Esophagus squamous epithelium (tissue), 5 donors: ENCODE measurements around the gene ZEB2. TPM values are rescaled to one million over a fixed set of nuclear protein-coding genes. Genes with fewer than 3 reads are reported as not detected.

Experiments used
- DNase-seq: peaks from one replicate; lab custom pipeline; 2025; lab: John Stamatoyannopoulos, UW
- H3K27ac ChIP-seq, 4 donors: fragments of 200-600 bp; sonication (generic); one replicate each; pipeline ENCODE4 v1.5.1; 2016 to 2019; ENCODE audit warnings: mild to moderate bottlenecking in 1 of 4
- H3K27me3 ChIP-seq, 4 donors: fragments of 200-600 bp; sonication (generic); 1 replicate in 3 of 4; 2 replicates in 1 of 4; pipeline versions ENCODE4 v1.5.1 to v1.6.0; 2017 to 2021; ENCODE audit warnings: antibody characterized with exemption in 1 of 4
- H3K36me3 ChIP-seq, 3 donors: fragments of 200-600 bp; sonication (generic); one replicate each; pipeline ENCODE4 v1.5.1; 2016 to 2019
- H3K4me1 ChIP-seq, 3 donors: fragments of 200-600 bp; sonication (generic); one replicate each; pipeline ENCODE4 v1.5.1; 2017 to 2019
- H3K4me3 ChIP-seq, 4 donors: fragments of 200-600 bp; sonication (generic); 1 replicate in 3 of 4; 2 replicates in 1 of 4; pipeline ENCODE4 v1.5.1; 2016 to 2019; ENCODE audit warnings: mild to moderate bottlenecking in 2 of 4, moderate library complexity in 1 of 4
- H3K9me3 ChIP-seq, 3 donors: fragments of 200-600 bp; sonication (generic); one replicate each; pipeline ENCODE4 v1.5.1; 2016 to 2019
- POLR2A ChIP-seq, 4 donors: fragments of 450-650 bp; IDR thresholded peaks; one replicate each; pipeline ENCODE4 v1.6.1; 2017; ENCODE audit warnings: antibody characterized with exemption in 4 of 4, mild to moderate bottlenecking in 4 of 4, moderate library complexity in 3 of 4
- WGBS, 2 donors: methylation state at CpG; one replicate each; pipeline ENCODE4 v1.1.5; 2018; 5-methylcytosine and 5-hydroxymethylcytosine counted together
- intact Hi-C: fragments of 100-400 bp; cut with DNase I; formaldehyde crosslinking; loops from one replicate; pipeline ENCODE4 v1.15.0; 2022
- total RNA-seq, 4 donors: library from RNA; depleted of rRNA; stranded (reverse); fragments of >200 nt; gene quantifications; one replicate each; pipeline ENCODE4 v1.1.0, GENCODE V29; 2016
- TF ChIP-seq, protein P1 (sequence below), 6 experiments: fragments of 450-650 bp in 4 of 6; fragments of 200-600 bp in 2 of 6; sonication (generic) in 2 of 6; IDR thresholded peaks; one replicate each; pipeline ENCODE4 v1.5.1; 2016 to 2019; ENCODE audit warnings: antibody characterized with exemption in 6 of 6, mild to moderate bottlenecking in 4 of 6, moderate library complexity in 4 of 6
- donor health status: DM: yes; HTN: yes; CAD: no.

The ZEB2 gene
- total RNA-seq, 4 donors from 2014 or later, result 3.1 to 56.5 (median 15.7) TPM

DNA sequence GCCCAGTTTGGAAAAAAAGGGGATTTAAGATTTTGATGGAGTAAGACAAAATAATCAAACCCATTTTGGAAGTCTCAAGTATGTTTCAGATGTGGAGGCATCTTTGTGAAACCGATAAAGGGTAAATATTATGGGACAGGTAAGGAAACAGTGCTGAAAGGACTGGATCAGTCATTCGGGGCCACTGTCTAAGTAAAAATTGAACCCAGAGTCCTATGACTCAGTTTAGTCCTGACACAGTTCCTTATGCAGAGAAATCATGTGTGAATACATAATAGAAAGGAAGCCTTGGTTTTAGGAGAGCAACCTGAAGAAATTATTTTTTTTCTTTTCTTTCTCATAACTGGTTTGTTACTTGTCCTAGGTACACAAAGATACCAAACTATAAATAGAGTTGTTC lies 15.4 kb upstream of the ZEB2 start:
- WGBS, 2 donors, result 65 to 69% methylated on average over 2 of the region's 2 CpGs
- DNase-seq, result no peak
- Histone ChIP-seq H3K36me3 (no peaks in the 10 kb centered on the region), H3K9me3 (no peaks in the 10 kb centered on the region), H3K4me1 (no peaks in the 10 kb centered on the region), H3K27me3 (no peaks in the 10 kb centered on the region), H3K27ac (no peak overlapping the region), H3K4me3 (no peak overlapping the region)
- no peak for TF ChIP-seq POLR2A (IDR thresholded peaks at IDR 0.05)
- TF ChIP-seq, protein P1, sequence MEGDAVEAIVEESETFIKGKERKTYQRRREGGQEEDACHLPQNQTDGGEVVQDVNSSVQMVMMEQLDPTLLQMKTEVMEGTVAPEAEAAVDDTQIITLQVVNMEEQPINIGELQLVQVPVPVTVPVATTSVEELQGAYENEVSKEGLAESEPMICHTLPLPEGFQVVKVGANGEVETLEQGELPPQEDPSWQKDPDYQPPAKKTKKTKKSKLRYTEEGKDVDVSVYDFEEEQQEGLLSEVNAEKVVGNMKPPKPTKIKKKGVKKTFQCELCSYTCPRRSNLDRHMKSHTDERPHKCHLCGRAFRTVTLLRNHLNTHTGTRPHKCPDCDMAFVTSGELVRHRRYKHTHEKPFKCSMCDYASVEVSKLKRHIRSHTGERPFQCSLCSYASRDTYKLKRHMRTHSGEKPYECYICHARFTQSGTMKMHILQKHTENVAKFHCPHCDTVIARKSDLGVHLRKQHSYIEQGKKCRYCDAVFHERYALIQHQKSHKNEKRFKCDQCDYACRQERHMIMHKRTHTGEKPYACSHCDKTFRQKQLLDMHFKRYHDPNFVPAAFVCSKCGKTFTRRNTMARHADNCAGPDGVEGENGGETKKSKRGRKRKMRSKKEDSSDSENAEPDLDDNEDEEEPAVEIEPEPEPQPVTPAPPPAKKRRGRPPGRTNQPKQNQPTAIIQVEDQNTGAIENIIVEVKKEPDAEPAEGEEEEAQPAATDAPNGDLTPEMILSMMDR (IDR thresholded peaks at IDR 0.05), result no peak
- intact Hi-C loops, result no loop called here

DNA sequence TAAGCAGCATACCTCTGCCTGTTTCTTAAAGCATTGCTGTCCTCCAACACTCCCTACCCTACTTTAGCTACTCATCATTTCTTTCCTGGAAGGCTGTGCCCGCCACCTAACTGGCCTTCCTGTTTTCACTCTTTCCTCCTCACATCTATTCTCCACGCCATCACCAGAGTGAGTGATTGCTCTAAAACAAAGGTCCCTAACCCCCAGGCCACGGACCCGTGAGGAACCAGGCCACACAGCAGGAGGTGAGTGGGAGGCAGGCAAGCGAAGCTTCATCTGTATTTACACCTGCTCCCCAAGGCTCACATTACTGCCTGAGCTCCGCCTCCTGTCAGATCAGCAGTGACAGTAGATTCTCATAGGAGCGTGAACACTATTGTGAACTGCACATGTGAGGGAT lies 13.3 kb upstream of the ZEB2 start:
- intact Hi-C loops, result no loop called here
- DNase-seq, result no peak
- 89 to 96% methylated on average over 4 to 7 of the region's 7 CpGs for WGBS, 2 donors
- no peaks in the 10 kb centered on the region for H3K9me3 ChIP-seq
- no peak overlapping the region for H3K4me3 ChIP-seq
- TF ChIP-seq POLR2A (IDR thresholded peaks at IDR 0.05), result no peak
- TF ChIP-seq, protein P1 (IDR thresholded peaks at IDR 0.05), result no peak
- H3K36me3 ChIP-seq, result no peaks in the 10 kb centered on the region
- H3K27ac ChIP-seq, result no peak overlapping the region
- H3K4me1 ChIP-seq, result no peaks in the 10 kb centered on the region
- no peaks in the 10 kb centered on the region for H3K27me3 ChIP-seq

DNA sequence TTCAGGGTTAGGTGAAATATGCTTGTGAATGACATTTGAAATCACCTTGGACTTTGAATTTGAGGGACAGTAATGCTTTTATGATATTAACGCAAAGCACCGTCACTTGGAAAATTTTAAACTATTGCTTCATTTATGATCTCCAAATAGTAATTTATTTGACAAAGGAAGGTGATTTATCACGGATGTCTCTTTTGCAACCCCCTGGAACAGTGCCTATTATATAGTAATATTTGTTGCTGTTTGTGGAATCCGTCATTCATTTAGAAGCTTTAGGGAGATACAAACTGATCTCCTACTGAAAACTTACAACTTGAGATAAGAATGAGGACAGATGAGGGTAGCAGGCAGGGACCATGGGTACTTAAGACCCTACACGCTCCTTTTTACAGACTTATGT lies 10.7 kb upstream of the ZEB2 start:
- no peak overlapping the region for H3K27ac ChIP-seq
- no peaks in the 10 kb centered on the region for H3K36me3 ChIP-seq
- 70 to 85% methylated on average over 5 of the region's 5 CpGs for WGBS, 2 donors
- DNase-seq, result no peak
- no peak for TF ChIP-seq POLR2A (IDR thresholded peaks at IDR 0.05)
- TF ChIP-seq, protein P1 (IDR thresholded peaks at IDR 0.05), result no peak
- H3K4me1 ChIP-seq, result peaks cover 0 to 5% (median 0%) of the 10 kb centered on the region in 3 donors
- H3K9me3 ChIP-seq, result no peaks in the 10 kb centered on the region
- no peaks in the 10 kb centered on the region for H3K27me3 ChIP-seq
- intact Hi-C loops, result no loop called here
- no peak overlapping the region for H3K4me3 ChIP-seq

DNA sequence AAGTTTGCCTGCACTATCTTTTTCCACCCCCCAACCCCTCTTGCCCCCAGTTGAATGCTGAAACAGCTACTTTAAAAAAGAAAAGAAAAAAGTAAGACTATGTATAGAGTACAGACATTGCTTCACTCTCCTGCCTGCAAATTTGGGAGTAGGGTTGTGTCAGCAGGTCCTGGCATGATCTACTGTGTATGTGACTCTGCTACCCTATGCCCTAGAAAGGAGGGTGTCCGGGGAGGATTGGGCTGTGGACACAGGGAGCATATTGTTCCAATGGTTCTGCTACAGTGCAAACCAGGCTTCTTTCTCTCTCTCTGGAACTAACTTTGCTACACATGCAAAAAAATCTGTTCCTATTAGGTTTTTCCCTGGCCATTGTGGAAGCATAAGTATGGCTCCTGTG lies 9.9 kb upstream of the ZEB2 start:
- H3K4me3 ChIP-seq, result no peak overlapping the region
- 50 to 60% methylated on average over 1 of the region's 1 CpG for WGBS, 2 donors
- intact Hi-C loops, result no loop called here

DNA sequence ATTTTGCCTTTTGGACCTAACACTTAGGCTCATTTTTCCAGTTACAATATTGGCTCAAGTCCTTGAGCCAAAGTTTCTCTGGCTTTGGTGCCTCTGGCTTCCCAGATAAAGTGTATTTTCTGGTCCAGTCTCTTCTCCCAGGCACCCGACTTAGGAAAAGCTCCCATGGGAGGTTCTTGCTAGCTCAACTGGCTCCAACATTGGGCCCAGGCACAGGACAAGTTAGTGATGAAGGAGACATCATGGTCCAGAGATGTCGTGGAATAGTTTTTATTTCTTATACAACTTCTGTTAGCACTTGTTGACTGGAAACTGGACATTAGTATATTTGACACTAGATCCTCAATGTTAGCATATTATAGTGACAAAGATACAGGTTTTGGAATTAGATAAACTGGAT lies 8.2 kb upstream of the ZEB2 start:
- Histone ChIP-seq H3K27ac (peak overlapping the region in 2 of 4 donors; percentile 0 to 19), H3K4me1 (peaks cover 0 to 21% (median 2%) of the 10 kb centered on the region in 3 donors)
- intact Hi-C loops, result no loop called here

More for the DNA sequence above, 9.9 kb upstream of the ZEB2 start:
- no peak overlapping the region for H3K27ac ChIP-seq
- H3K36me3 ChIP-seq, result no peaks in the 10 kb centered on the region
- H3K27me3 ChIP-seq, result peaks cover 0 to 6% (median 0%) of the 10 kb centered on the region in 4 donors
- no peak for DNase-seq
- H3K4me1 ChIP-seq, result peaks cover 0 to 5% (median 0%) of the 10 kb centered on the region in 3 donors
- TF ChIP-seq POLR2A (IDR thresholded peaks at IDR 0.05), result no peak
- TF ChIP-seq, protein P1 (IDR thresholded peaks at IDR 0.05), result no peak
- no peaks in the 10 kb centered on the region for H3K9me3 ChIP-seq

More for the DNA sequence above, 8.2 kb upstream of the ZEB2 start:
- TF ChIP-seq POLR2A (IDR thresholded peaks at IDR 0.05), result no peak
- TF ChIP-seq, protein P1 (IDR thresholded peaks at IDR 0.05), result no peak
- Histone ChIP-seq H3K36me3 (no peaks in the 10 kb centered on the region), H3K4me3 (no peak overlapping the region), H3K27me3 (peaks cover 0 to 24% (median 0%) of the 10 kb centered on the region in 4 donors), H3K9me3 (no peaks in the 10 kb centered on the region)
- WGBS, 2 donors, result 88 to 94% methylated on average over 2 of the region's 2 CpGs
- no peak for DNase-seq
